Stomach (tissue), 4 donors: ENCODE measurements around the gene ALG14.

Experiments used
- POLR2A ChIP-seq, 4 donors: fragments of 450-650 bp; IDR thresholded peaks; one replicate each; pipeline ENCODE4 v1.6.1; 2016; ENCODE audit warnings: antibody characterized with exemption in 4 of 4, control low read depth in 2 of 4, mild to moderate bottlenecking in 1 of 4, moderate library complexity in 1 of 4
- TF ChIP-seq, protein P1 (sequence below), 7 experiments: fragments of 450-650 bp in 4 of 7; fragments of 200-600 bp in 3 of 7; sonication (generic) in 3 of 7; IDR thresholded peaks; one replicate each; pipeline ENCODE4 v1.5.1; 2016 to 2019; ENCODE audit warnings: antibody characterized with exemption in 7 of 7, control low read depth in 2 of 7, mild to moderate bottlenecking in 1 of 7

DNA sequence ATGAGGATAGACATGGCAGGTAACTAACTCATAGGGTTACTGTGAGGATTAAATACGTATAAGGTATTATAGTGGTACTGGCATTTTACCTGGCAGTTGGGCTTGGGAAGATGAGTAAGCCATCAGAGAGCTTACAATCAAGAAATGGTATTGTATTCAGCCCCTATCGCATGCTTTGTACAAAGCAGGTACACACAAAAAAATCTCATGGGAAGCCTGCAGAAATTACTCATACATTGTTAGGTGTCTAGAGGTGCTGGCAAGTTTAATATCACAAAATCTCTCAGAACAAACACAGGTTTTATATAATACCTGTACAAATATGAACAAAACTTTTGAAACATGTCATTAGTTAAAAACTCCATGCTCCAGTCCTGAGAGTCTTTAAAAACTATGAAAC lies 74.0 kb downstream of the ALG14 start:
- TF ChIP-seq, protein P1, sequence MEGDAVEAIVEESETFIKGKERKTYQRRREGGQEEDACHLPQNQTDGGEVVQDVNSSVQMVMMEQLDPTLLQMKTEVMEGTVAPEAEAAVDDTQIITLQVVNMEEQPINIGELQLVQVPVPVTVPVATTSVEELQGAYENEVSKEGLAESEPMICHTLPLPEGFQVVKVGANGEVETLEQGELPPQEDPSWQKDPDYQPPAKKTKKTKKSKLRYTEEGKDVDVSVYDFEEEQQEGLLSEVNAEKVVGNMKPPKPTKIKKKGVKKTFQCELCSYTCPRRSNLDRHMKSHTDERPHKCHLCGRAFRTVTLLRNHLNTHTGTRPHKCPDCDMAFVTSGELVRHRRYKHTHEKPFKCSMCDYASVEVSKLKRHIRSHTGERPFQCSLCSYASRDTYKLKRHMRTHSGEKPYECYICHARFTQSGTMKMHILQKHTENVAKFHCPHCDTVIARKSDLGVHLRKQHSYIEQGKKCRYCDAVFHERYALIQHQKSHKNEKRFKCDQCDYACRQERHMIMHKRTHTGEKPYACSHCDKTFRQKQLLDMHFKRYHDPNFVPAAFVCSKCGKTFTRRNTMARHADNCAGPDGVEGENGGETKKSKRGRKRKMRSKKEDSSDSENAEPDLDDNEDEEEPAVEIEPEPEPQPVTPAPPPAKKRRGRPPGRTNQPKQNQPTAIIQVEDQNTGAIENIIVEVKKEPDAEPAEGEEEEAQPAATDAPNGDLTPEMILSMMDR (IDR thresholded peaks at IDR 0.05), result no peak
- no peak for TF ChIP-seq POLR2A (IDR thresholded peaks at IDR 0.05)
